BJ (cell line): ENCODE measurements around the gene P2RX2. TPM values are rescaled to one million over a fixed set of nuclear protein-coding genes. Genes with fewer than 3 reads are reported as not detected.

Source experiments
- CTCF ChIA-PET: fragments of 350-600 bp; formaldehyde crosslinking; extraction: SDS; loops from one replicate; lab custom pipeline; 2021; ENCODE audit warnings: antibody characterized with exemption, inconsistent platforms; lab: Yijun Ruan, JAX
- POLR2A ChIA-PET: fragments of 300-600 bp; sonication (Branson Sonifier 250); formaldehyde crosslinking; extraction: SDS; loops from one replicate; lab custom pipeline; 2021; ENCODE audit warnings: antibody characterized with exemption; lab: Charles Lee
- DNase-seq: peaks from one replicate; pipeline ENCODE4 v3.0.0-alpha.2; 2011; ENCODE audit warnings: low read depth
- H3K27me3 ChIP-seq: 2 replicates; pipeline ENCODE4 v1.6.0; 2011; ENCODE audit warnings: low read length; ENCODE audit not compliant: control insufficient read depth, insufficient read depth
- H3K36me3 ChIP-seq: 2 replicates; pipeline ENCODE4 v1.5.1; 2011; ENCODE audit warnings: low read length; ENCODE audit not compliant: control insufficient read depth, insufficient read depth
- H3K4me3 ChIP-seq: 2 replicates; pipeline ENCODE4 v1.5.1; 2011; ENCODE audit warnings: low read depth, mild to moderate bottlenecking, control low read depth, low read length
- CTCF ChIP-seq: IDR thresholded peaks from 2 replicates; pipeline ENCODE4 v1.5.1; 2011; ENCODE audit warnings: low read depth, mild to moderate bottlenecking, control low read depth, inconsistent platforms, low read length, moderate library complexity; ENCODE audit not compliant: insufficient read depth
- polyA plus RNA-seq: library from polyadenylated mRNA; depleted of rRNA; stranded (reverse); fragments of >200 nt; gene quantifications from 2 replicates; pipeline ENCODE4 v1.2.3, GENCODE V29; 2011

P2RX2 gene
- polyA plus RNA-seq, 1 experiment = not detected

GRCh38 chr12:132624186-132624855 is 5.7 kb downstream of the P2RX2 start:
- no peak for TF ChIP-seq CTCF
- ChIA-PET CTCF (interaction anchor here (0.6 kb wide), 1 partner anchor 10 kb away, joined by 3 read pairs; no protein-coding TSS in a partner anchor), POLR2A (no interaction called here)
- Histone ChIP-seq H3K36me3 (peaks cover 4% of the 10 kb centered on the region), H3K4me3 (no peak overlapping the region), H3K27me3 (peaks cover 5% of the 10 kb centered on the region)
- no peak for DNase-seq

- ChIA-PET POLR2A (no interaction called here), CTCF (interaction anchor here (1.1 to 1.7 kb wide), 3 partner anchors 9 to 210 kb away, joined by 3 to 7 read pairs (median 3); no protein-coding TSS in a partner anchor)
- no peak for DNase-seq
- Histone ChIP-seq H3K4me3 (no peak overlapping the region), H3K36me3 (peaks cover 4% of the 10 kb centered on the region), H3K27me3 (peaks cover 2% of the 10 kb centered on the region)
- no peak for TF ChIP-seq CTCF
These were observed 6.5 kb downstream of the P2RX2 start for GRCh38 chr12:132624910-132625630.

- POLR2A ChIA-PET = no interaction called here
These were observed 7.3 kb downstream of the P2RX2 start for GRCh38 chr12:132625731-132626430.

GRCh38 chr12:132629330-132629729 is 10.8 kb downstream of the P2RX2 start:
- POLR2A ChIA-PET = no interaction called here
- H3K36me3 ChIP-seq = peaks cover 8% of the 10 kb centered on the region

More at GRCh38 chr12:132625731-132626430, 7.3 kb downstream of the P2RX2 start:
- TF ChIP-seq CTCF = no peak
- CTCF ChIA-PET = interaction anchor here (1.1 to 1.7 kb wide), 4 partner anchors 9 to 211 kb away, joined by 3 to 7 read pairs (median 3); no protein-coding TSS in a partner anchor
- no peak overlapping the region for H3K4me3 ChIP-seq
- no peak for DNase-seq
- H3K36me3 ChIP-seq = peaks cover 4% of the 10 kb centered on the region
- H3K27me3 ChIP-seq = no peaks in the 10 kb centered on the region

More at GRCh38 chr12:132629330-132629729, 10.8 kb downstream of the P2RX2 start:
- CTCF ChIA-PET = interaction anchor here (1.0 to 4.4 kb wide), 3 partner anchors 9 to 26 kb away, joined by 3 to 17 read pairs (median 15); no protein-coding TSS in a partner anchor
- no peaks in the 10 kb centered on the region for H3K27me3 ChIP-seq
- no peak for DNase-seq
- no peak for TF ChIP-seq CTCF
- no peak overlapping the region for H3K4me3 ChIP-seq
